AML-193 (cell line): ENCODE results near the gene OR52E1.

ENCODE experiments used
- DNase-seq, 2 experiments: peaks; one replicate each; lab custom pipeline; 2025; lab: John Stamatoyannopoulos, UW

The OR52E1 gene

GRCh38 chr11:5117588-5117987 is 48.2 kb downstream of the OR52E1 start:
- DNase-seq, result no peak

- DNase-seq, result no peak
Measured at GRCh38 chr11:5118893-5119292, 49.5 kb downstream of the OR52E1 start.
